OCI-LY3 (cell line): ENCODE data around the gene GARIN5A.

ENCODE experiments used
- CTCF ChIP-seq: fragments of 200-600, 300-600 bp; sonication (generic); IDR thresholded peaks from 2 replicates; pipeline ENCODE4 v1.5.1; 2014; ENCODE audit warnings: antibody characterized with exemption, low read length, low read depth
- EZH2phosphoT487 ChIP-seq: fragments of 200-600 bp; shearing (Covaris generic); IDR thresholded peaks from 2 replicates; pipeline ENCODE4 v1.6.1; 2018; ENCODE audit warnings: antibody characterized with exemption, mixed run types, low read depth

GRCh38 chr19:50465986-50466705 lies 10.5 kb downstream of the GARIN5A start:
- TF ChIP-seq CTCF (0 out of 2 replicates have a peak, but pooled peaks have one; percentile 5), EZH2phosphoT487 (no peak)
